ENCODE measurements around the gene MIEF2. TPM values are rescaled to one million over a fixed set of nuclear protein-coding genes. Genes with fewer than 3 reads are reported as not detected.

Gene MIEF2
- polyA plus RNA-seq, 1 of the 3 experiments (the other 2 are of a cell fraction) = 12.7 TPM

Other genes with a start within 250 kb of the MIEF2 start
- 17.0 and 20.8 TPM in 2 replicates for gene ATPAF2, start 221.5 kb upstream of the MIEF2 start, polyA plus RNA-seq (2012; rRNA removed)
- gene GID4, start 221.3 kb upstream of the MIEF2 start, polyA plus RNA-seq (2012; rRNA removed) = 4.3 and 4.4 TPM in 2 replicates
- gene DRG2, start 172.7 kb upstream of the MIEF2 start, polyA plus RNA-seq (2012; rRNA removed) = 39.9 and 43.9 TPM in 2 replicates
- gene MYO15A, start 151.9 kb upstream of the MIEF2 start, polyA plus RNA-seq (2012; rRNA removed) = 0.15 and 0.43 TPM in 2 replicates
- 41.0 and 42.9 TPM in 2 replicates for gene ALKBH5, start 76.8 kb upstream of the MIEF2 start, polyA plus RNA-seq (2012; rRNA removed)
- gene LLGL1, start 35.0 kb upstream of the MIEF2 start, polyA plus RNA-seq (2012; rRNA removed) = 29.5 and 31.4 TPM in 2 replicates
- gene FLII, start 1.9 kb upstream of the MIEF2 start, polyA plus RNA-seq (2012; rRNA removed) = 244 and 254 TPM in 2 replicates
- 14.4 and 14.7 TPM in 2 replicates for gene TOP3A, start 54.3 kb downstream of the MIEF2 start, polyA plus RNA-seq (2012; rRNA removed)
- 5.6 and 6.2 TPM in 2 replicates for gene SMCR8, start 54.6 kb downstream of the MIEF2 start, polyA plus RNA-seq (2012; rRNA removed)
- gene SHMT1, start 102.9 kb downstream of the MIEF2 start, polyA plus RNA-seq (2012; rRNA removed) = 10.0 and 17.0 TPM in 2 replicates
- not detected in 2 replicates for gene EVPLL, start 117.1 kb downstream of the MIEF2 start, polyA plus RNA-seq (2012; rRNA removed)
- gene LGALS9C, start 216.1 kb downstream of the MIEF2 start, polyA plus RNA-seq (2012; rRNA removed) = not detected in 2 replicates

All from SK-N-SH (cell line).